Stimulated activated CD4-positive, alpha-beta T cell treated with anti-CD3 and anti-CD28 coated beads, Interleukin-4, amount 100 ng/mL, for 48 hours (primary cell): Measurements from ENCODE around the gene SAMD4A.

Experiments
- DNase-seq, 2 donors: peaks; one replicate each; pipeline ENCODE4 v3.0.0-alpha.2; 2020; ENCODE audit warnings: low read depth in 2 of 2

Gene SAMD4A

GRCh38 chr14:54682578-54682977 lies 115.7 kb downstream of the SAMD4A start:
- DNase-seq, result no peak

GRCh38 chr14:54683882-54684794 lies 117.2 kb downstream of the SAMD4A start:
- no peak for DNase-seq

- no peak for DNase-seq
Measured at GRCh38 chr14:54685286-54685845, 118.4 kb downstream of the SAMD4A start.

- DNase-seq, result no peak
Measured at GRCh38 chr14:54686219-54686870, 119.4 kb downstream of the SAMD4A start.

GRCh38 chr14:54686871-54687749 lies 120.2 kb downstream of the SAMD4A start:
- DNase-seq, result no peak

GRCh38 chr14:54687750-54688119 lies 120.8 kb downstream of the SAMD4A start:
- DNase-seq, result no peak

- no peak for DNase-seq
Measured at GRCh38 chr14:54688229-54688628, 121.3 kb downstream of the SAMD4A start.

- DNase-seq, result no peak
Measured at GRCh38 chr14:54689928-54690327, 123.0 kb downstream of the SAMD4A start.

- DNase-seq, result no peak
Measured at GRCh38 chr14:54690887-54691286, 124.0 kb downstream of the SAMD4A start.

- peak; percentile 44 to 49 for DNase-seq
Measured at GRCh38 chr14:54691525-54692283, 124.8 kb downstream of the SAMD4A start.

- DNase-seq, result no peak
Measured at GRCh38 chr14:54692284-54692772, 125.4 kb downstream of the SAMD4A start.

- no peak for DNase-seq
Measured at GRCh38 chr14:54693761-54694160, 126.8 kb downstream of the SAMD4A start.

GRCh38 chr14:54695196-54695595 lies 128.3 kb downstream of the SAMD4A start:
- no peak for DNase-seq

GRCh38 chr14:54697001-54697400 lies 130.1 kb downstream of the SAMD4A start:
- DNase-seq, result no peak

GRCh38 chr14:54697803-54698202 lies 130.9 kb downstream of the SAMD4A start:
- no peak for DNase-seq

GRCh38 chr14:54698501-54698900 lies 131.6 kb downstream of the SAMD4A start:
- no peak for DNase-seq

GRCh38 chr14:54698966-54699530 lies 132.1 kb downstream of the SAMD4A start:
- DNase-seq, result no peak

GRCh38 chr14:54699735-54700134 lies 132.8 kb downstream of the SAMD4A start:
- DNase-seq, result no peak

- DNase-seq, result no peak
Measured at GRCh38 chr14:54700717-54701116, 133.8 kb downstream of the SAMD4A start.

GRCh38 chr14:54702014-54702491 lies 135.1 kb downstream of the SAMD4A start:
- DNase-seq, result no peak
